Uterus (tissue), 2 donors: Measurements from ENCODE around the gene APPBP2.

Source experiments
- CTCF ChIP-seq, 4 experiments: fragments of 200-600 bp in 2 of 4; fragments of 450-650 bp in 2 of 4; sonication (generic) in 2 of 4; IDR thresholded peaks; one replicate each; pipeline ENCODE4 v1.5.1; 2016 to 2019; ENCODE audit warnings: antibody characterized with exemption in 4 of 4, mild to moderate bottlenecking in 2 of 4, moderate library complexity in 1 of 4
- POLR2A ChIP-seq, 2 donors: fragments of 450-650 bp; IDR thresholded peaks; one replicate each; pipeline ENCODE4 v1.6.1; 2016; ENCODE audit warnings: antibody characterized with exemption in 2 of 2, mild to moderate bottlenecking in 1 of 2, moderate library complexity in 1 of 2

GRCh38 chr17:60513014-60513413, 13.0 kb downstream of the APPBP2 start:
- no peak for TF ChIP-seq CTCF (IDR thresholded peaks at IDR 0.05)
- TF ChIP-seq POLR2A (IDR thresholded peaks at IDR 0.05), result no peak
